GM12801 (cell line): ENCODE data around the gene LAMTOR1.

Experiments
- CTCF ChIP-seq: IDR thresholded peaks from one replicate; pipeline ENCODE4 v1.5.1; 2011; ENCODE audit warnings: control low read depth; ENCODE audit not compliant: insufficient read length; ENCODE audit errors: extremely low read depth

Gene LAMTOR1

DNA sequence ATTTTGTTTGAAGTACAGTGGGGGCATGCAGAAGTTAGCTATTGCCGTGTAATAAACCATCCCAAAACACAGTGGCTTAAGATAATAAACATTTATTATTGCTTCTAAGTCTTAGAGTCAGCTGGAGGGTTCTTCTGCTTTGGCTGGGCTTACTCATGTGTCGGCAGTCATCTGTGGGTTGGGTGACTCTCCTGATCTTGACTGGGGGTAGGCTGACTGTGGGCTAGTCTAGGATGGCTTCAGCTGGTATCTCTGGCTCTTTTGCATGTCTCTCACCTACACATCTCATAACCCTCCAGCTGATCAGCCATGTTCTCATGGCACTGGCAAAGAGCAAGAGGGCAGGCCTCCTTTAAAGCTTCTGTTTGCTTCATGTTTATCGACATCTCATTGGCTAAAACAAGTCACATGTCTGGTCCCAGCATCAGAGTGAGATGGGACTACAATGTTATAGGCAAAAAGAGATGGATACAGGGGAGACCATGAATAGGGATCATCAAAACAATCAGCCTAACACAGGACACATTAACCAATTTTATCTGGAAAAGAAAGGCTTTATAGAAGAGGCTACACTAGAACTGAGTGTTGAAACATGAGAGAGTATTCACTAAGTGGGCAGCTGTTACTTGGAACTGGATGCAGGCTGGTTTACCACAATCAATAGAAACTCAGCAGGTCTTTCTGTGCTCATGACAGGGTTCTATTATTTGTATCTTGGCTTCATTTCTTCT lies 17.3 kb downstream of the LAMTOR1 start:
- no peak for TF ChIP-seq CTCF

DNA sequence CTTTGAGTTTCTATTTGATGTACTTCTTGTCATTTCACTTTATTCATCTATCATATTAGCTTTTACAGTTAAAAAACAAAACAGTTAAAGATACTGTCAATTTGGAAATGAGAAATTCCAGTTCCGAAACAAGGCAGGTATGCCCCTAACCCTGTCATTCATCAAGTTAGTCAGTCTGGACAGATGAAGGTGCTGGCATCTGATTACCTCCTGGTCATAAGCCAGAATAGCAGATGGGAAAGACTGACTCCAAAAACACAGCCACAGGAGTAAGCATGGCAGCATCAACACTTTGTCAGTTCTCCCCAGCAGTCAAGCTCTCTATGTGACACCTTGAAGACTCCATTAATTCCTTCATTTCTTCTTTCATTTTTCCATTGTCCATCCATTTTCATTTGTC lies 18.1 kb downstream of the LAMTOR1 start:
- no peak for TF ChIP-seq CTCF

GRCh38 chr11:72084076-72084475 lies 19.0 kb downstream of the LAMTOR1 start:
- TF ChIP-seq CTCF, result no peak

GRCh38 chr11:72083414-72083813 lies 19.7 kb downstream of the LAMTOR1 start:
- TF ChIP-seq CTCF, result no peak

GRCh38 chr11:72081821-72082453 lies 21.2 kb downstream of the LAMTOR1 start:
- no peak for TF ChIP-seq CTCF

GRCh38 chr11:72081184-72081644 lies 21.9 kb downstream of the LAMTOR1 start:
- no peak for TF ChIP-seq CTCF

- TF ChIP-seq CTCF, result no peak
These were observed 22.5 kb downstream of the LAMTOR1 start, which contains the start of the genes LRRC51 and NUMA1 for GRCh38 chr11:72080326-72081183. LRRC51 (plus strand) TSS chr11:72080850; CDS start chr11:72089084, 8,234 bp downstream. NUMA1 (minus strand) TSS chr11:72080542; CDS start chr11:72035943, 44,599 bp downstream.
